GM18951 (cell line): ENCODE results near the gene CETP.
"Not testable (repeated sequence)": the region's sequence is repeated elsewhere in the genome, so short reads cannot be mapped to it uniquely, and the experiment has no call there.

Experiments
- POLR2A ChIP-seq: IDR thresholded peaks from 4 replicates; pipeline ENCODE4 v1.6.1; 2011; ENCODE audit warnings: mild to moderate bottlenecking; ENCODE audit not compliant: insufficient read length, insufficient read depth; ENCODE audit errors: extremely low read depth
- in situ Hi-C: fragments of 300-500 bp; cut with MboI; formaldehyde crosslinking; loops from one replicate; pipeline ENCODE4 v1.12.0; 2022; ENCODE audit warnings: low sequenced_read_pairs, mixed read lengths, inconsistent platforms; ENCODE audit not compliant: unreplicated experiment

The CETP gene

DNA sequence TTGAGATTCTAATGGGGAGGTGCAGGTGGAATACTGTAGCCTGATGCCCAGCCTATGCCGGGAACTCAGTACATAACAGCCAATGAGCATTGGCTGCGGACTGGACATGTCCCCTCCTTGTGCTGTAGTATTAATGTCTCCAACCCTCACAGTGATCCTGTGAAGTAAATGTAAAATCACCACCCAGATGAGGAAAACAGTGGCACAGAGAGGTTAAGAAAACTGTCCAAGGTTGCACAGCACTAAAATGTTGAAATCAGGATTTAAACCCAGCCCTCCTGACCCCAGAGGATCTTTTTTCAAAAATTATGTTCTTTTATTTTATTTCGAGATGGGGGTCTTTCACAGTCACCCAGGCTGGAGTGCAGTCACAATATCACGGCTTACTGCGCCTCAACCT is 35.5 kb downstream of the CETP start:
- in situ Hi-C loops = no loop called here
- no peak for TF ChIP-seq POLR2A

DNA sequence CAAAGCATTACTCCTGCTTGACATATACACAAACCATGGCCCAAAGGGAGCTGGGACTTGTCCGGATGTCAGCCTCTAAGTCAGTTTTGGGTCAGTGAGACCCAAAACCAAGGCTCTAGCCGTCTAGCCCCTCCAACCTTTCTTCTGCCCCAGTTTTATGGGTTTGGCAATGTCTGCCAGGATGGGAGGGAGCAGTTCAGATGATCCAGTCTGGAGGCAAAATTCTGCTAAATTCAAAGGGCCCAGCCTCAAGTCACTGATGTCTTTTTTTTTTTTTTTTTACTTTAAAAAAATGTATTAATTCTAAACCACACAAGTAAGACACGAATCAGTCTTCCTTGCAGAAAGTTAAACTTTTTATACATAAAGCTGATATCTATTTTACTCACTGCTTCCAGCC is 36.2 kb downstream of the CETP start:
- in situ Hi-C loops = no loop called here
- no peak for TF ChIP-seq POLR2A

DNA sequence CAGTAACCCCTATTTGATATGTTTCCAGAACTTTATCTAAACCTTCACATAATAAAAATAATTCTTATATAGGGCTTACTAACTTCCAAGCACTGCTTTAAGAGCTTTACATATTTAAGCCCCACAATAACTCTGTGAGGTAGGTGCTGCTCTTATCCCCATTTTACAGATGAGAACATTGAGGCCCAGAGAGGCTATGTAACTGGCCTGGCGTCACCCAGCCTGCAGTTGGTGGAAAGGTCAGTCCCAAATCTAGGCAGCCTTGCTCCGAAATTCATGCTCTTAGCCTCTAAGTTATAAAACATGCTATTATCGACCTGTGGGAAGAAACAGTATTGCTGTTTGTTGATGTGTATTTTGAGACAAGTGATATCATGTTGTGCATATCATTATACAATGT is 36.6 kb downstream of the CETP start:
- in situ Hi-C loops = no loop called here
- TF ChIP-seq POLR2A = no peak

DNA sequence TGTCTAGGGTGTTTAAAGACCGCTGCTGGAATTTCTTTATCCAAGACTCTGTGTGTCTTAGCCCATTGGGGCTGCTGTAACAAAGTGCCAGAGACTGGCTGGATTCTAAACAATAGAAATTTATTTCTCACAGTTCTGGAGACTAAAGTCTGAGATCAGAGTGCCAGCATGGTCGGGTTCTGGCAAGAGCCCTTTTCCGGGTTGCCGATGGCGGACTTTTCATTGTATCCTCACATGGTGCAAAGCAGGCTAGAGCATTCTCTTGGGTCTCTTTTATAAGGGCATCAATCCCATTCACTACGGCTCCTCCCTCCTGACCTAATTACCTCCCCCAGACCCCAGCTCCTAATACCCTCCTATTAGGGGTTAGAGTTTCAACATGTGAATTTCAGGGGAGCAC is 37.1 kb downstream of the CETP start:
- in situ Hi-C loops = no loop called here
- no peak for TF ChIP-seq POLR2A

DNA sequence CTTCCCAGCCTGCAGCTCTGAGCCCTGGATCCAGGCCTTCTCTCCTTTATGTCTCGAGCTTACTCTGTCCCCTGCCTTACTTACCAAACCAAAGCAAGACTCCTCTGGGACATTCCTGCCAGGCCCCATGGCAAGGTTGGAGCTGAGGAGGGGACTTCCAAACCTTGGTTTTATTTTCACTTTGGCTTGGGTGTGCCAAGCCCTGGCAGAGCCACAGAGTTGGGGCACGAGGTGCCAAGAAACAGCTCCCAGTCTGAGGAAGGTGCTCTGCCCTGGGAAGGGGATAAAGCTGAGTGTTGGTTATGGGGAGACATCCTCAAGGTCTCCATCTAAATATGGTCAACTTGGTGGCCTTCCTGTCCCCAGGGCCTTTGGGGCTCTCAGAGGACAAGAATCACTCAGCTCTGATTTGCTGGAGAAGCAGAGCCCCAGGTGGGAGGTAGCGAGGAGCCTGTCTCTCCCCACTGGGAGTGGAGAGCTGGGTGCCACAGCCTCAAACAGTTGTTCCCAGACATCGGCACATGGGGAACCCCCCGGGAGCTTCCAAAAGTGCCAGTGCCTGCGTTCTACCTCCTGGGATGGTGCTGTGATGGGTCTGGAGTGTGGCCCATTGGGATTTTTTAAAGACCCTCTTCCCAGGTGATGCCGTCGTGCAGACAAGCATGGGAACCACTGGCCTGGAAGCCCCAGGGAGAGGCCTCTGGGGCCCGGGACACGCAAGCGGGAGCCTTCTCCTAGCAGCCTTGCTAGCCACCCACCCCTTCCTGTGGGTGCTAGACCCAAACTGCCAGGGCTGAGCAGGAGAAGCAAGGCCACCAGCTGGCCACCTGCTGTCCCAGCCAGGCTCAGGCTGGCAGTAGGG is 37.9 kb downstream of the CETP start:
- in situ Hi-C loops = no loop called here
- no peak for TF ChIP-seq POLR2A

DNA sequence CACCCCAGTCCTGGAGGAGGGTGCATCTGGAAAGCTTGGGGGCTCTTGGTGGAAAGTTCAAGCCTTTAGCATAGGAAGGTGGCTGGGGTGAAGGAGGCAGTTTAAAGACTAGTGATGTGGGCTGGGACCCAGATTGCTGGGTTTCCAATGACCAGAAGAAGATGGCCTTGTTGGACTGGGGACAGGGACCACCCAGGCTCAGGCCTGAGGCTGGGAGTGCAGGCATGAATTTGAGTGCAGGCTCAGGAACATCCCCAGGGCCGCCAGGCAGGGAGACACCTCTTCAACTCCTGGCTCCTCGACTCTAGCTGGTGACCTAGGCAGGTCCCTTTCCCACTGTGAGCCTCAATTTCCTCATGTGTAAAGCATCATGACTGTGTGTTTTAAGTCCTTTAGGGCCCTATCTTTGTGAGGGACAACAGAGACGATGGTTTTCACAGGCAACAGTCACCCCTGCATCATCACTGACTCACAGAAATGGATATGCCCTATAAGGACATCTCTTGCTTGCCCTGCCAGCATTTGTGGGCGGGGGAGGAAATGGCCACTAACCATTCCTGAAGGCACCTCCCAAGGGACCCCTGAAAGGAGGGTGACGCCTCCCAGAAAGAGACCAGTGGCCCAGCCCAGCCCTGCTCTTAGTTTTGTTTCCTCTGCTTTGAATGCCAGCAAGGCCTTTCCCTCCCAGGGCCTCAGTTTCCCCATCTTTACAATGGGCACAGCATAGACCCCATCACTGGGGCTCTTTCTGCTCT is 38.7 kb downstream of the CETP start:
- TF ChIP-seq POLR2A = peak; percentile 11

DNA sequence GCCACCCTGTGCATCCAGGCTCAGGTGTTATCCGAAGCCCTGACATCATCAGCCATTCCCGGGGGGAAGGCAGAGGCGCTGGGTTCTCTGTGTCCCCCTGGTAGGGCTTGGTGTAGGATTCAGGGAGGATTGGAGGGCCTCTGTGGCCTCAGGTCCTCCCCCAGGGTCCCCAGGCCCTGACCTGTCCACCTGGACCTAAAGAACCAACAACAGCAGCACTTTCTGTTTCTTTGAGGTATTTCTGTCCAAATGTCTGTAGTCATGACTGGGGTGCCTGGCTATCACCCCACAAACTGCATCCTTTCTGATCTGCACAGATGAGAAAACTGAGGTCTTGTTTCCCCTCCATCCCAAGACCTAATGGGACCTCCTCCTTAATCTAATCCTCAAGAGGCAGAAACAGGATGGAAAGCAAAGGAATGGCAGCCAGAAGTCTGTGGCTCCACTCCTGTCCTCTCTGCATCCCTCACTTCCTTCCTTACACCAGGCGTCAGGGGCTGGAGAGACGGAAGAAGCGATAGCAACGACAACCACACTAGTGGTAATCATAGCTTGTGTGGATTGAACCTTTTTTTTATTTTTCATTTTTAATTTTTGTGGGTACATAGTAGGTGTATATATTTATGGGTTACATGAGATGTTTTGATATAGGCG is 39.4 kb downstream of the CETP start:
- in situ Hi-C loops = no loop called here
- no peak for TF ChIP-seq POLR2A

More for the DNA sequence above, 38.7 kb downstream of the CETP start:
- in situ Hi-C loops = no loop called here

DNA sequence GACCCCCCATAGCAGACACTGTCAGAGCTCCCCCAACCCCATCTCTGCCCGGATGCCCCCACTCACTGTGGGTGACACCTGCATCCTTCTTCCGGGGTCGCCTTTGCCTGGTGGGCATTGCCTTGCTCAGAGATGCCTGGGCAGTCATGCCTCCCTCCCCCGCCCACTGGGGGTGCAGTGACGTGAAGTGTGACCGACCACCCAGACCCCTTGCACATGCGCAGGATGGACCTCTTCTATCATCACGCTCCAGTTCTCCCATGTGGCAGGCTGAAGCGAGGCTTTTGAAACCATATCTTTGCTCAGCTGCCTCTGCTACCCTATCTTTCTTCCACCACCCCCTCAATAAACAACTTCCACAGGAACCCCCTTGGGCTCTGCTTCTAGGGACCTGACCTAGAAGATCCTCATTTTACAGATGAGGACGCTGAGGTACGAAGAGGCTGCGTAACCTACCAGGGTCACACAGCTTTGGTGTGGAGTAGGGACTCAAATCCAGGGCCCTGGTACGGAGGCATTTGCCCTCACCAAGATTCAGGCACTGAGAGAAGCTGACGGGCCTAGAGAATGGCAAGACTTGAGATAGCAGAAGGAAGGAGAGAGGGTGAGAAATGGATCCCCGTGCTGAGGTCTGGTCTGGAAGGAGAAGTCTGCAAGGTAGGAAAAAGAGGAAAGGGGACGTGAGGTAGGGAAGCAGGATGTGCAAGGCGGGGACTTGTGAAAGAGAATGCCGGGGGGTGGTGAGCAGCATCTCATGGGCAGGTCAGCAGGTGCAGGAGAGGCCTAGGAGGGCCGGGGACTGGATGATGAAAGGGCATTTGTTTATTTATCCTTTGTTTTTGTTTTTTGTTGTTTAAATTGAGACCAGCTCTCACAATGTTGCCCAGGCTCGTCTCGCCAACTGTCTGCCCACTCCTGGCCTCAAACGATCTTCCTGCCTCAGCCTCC is 42.0 kb downstream of the CETP start:
- in situ Hi-C loops = no loop called here
- TF ChIP-seq POLR2A = no peak

DNA sequence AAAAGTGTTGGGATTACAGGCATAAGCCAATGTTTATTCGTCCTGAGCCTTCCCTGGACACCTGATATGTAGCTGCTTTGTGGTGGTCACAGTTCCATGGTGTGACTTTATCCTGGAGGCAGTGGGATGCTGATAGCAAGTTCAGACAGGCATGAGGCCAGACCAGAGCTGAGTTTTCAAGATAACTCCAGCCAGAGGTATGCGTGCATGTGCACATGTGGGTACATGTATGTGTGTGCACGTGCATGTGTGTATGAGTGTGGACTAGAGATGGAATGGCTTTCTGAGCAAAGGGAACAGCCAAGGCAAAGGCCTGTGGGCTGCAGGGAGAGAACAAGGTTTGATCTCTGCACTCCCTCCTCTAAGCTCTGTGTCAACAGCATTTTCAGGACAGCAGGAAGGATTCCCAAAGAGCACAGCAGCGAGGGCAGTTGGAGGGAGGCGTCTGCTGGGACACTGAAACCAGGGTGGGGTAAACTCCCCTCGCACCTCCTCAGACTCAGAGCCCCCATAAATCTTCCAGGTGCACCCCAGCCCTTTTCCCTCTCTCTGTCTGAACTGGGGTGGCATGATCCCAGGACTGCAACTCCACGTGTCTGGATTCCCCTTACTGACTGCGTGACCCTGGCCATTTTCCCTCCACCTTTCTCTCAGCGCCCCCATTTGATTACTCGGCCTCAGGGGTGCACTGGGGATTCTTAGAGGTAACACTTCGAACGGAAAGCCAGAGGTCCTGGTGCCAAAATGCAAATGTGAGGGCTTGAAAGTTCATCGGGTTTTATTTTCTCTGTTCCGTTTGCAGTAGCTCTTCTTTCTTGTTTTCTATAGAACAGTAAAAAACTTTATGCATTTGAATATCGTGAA is 42.9 kb downstream of the CETP start:
- in situ Hi-C loops = no loop called here

DNA sequence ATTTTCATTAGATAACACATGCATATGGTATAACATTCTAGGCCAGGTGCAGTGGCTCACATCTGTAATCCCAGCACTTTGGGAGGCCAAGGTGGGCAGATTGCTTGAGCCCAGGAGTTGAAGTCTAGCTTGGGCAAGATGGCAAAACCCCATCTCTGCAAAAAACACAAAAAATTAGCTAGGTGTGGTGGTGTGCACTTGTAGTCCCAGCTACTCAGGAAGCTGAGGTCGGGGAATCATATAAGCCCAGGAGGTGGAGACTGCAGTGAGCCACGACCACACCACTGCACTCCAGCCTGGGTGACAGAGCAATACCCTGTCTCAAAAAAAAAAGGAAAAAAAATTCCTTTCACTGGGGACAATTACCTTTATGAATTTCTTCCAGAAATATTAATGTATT is 43.8 kb downstream of the CETP start:
- in situ Hi-C loops = not testable (repeated sequence)

More for the DNA sequence above, 42.9 kb downstream of the CETP start:
- no peak for TF ChIP-seq POLR2A

DNA sequence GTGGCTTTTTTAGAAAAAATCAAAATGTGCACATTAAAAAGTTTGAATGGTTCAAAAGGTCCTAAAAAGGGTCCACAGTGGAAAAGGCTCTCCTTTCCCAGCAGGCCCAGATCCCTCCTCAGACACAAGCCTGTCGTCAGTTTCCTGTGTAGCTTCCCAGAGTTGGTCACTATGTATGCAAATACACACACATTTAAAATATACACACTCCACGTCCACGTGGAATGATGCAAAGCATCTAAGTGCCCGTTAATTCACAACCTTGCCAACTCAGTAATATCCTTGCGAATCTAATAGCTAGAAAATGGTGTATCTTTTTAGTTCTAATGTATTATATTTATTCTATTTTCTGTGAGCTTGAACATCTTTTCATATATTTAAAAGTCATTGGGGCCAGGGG is 45.3 kb downstream of the CETP start:
- in situ Hi-C loops = no loop called here
- no peak for TF ChIP-seq POLR2A

DNA sequence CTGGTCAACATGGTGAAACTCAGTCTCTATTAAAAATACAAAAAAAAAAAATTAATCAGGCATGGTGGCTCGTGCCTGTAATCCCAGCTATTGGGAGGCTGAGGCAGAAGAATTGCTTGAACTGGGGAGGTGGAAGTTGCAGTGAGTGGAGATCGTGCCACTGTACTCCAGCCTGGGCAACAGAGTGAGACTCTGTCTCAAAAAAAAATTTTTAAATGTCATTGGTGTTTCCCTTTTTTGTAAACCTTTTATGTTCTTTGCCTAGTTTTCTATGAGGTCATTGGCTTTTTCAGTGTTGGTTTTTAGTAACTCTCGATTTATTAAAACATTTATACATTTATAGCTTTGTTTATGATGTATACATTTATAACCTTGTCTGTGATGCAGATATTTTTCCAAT is 45.8 kb downstream of the CETP start:
- TF ChIP-seq POLR2A = no peak
- in situ Hi-C loops = no loop called here
